Neuron (in vitro differentiated cells): ENCODE data around the gene NSUN3.

ENCODE experiments used
- H2AFZ ChIP-seq: one replicate; pipeline ENCODE4 v1.6.1; 2013; ENCODE audit warnings: low read depth, mild to moderate bottlenecking, inconsistent platforms, low read length, moderate library complexity
- H3K27me3 ChIP-seq: one replicate; pipeline ENCODE4 v1.6.1; 2013; ENCODE audit warnings: low read length; ENCODE audit not compliant: insufficient read depth
- H3K36me3 ChIP-seq: one replicate; pipeline ENCODE4 v1.6.1; 2013; ENCODE audit warnings: low read length; ENCODE audit not compliant: insufficient read depth
- H3K4me1 ChIP-seq: one replicate; pipeline ENCODE4 v1.6.1; 2013; ENCODE audit warnings: low read length; ENCODE audit not compliant: insufficient read depth
- H3K4me3 ChIP-seq: 2 replicates; pipeline ENCODE4 v1.5.1; 2013; ENCODE audit warnings: mild to moderate bottlenecking, low read length, moderate library complexity
- H3K9me3 ChIP-seq: one replicate; pipeline ENCODE4 v1.6.1; 2013; ENCODE audit warnings: low read length

The NSUN3 gene

GRCh38 chr3:94115482-94115881 lies 52.6 kb downstream of the NSUN3 start:
- no peak overlapping the region for H3K4me3 ChIP-seq
- no peaks in the 10 kb centered on the region for H3K9me3 ChIP-seq
- no peaks in the 10 kb centered on the region for H3K4me1 ChIP-seq
- no peaks in the 10 kb centered on the region for H3K36me3 ChIP-seq
- H3K27me3 ChIP-seq, result no peaks in the 10 kb centered on the region
- no peak overlapping the region for H2AFZ ChIP-seq

- Histone ChIP-seq H3K9me3 (no peaks in the 10 kb centered on the region), H3K36me3 (no peaks in the 10 kb centered on the region), H2AFZ (no peak overlapping the region), H3K4me3 (no peak overlapping the region), H3K27me3 (no peaks in the 10 kb centered on the region), H3K4me1 (no peaks in the 10 kb centered on the region)
Measured at GRCh38 chr3:94117729-94118128, 54.9 kb downstream of the NSUN3 start.

DNA sequence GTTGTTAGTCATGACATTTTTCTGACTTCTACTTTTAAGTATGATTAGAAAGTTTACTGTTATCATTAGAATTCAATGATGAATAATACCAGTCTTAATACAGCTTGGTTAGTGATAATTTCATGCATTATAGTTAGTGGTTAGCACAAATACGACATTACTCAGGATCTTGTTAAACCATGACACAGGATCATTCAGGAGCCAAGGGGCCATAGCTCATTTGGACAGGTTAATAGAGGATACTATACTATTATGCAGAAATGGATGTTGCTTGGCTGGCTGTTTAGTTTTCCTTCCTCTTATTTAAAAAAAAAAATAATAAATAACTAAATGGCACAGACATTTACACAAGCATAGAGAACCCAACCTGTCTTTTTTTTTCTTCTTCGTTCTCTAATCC lies 55.5 kb downstream of the NSUN3 start:
- no peaks in the 10 kb centered on the region for H3K36me3 ChIP-seq
- no peaks in the 10 kb centered on the region for H3K4me1 ChIP-seq
- H3K27me3 ChIP-seq, result no peaks in the 10 kb centered on the region
- no peaks in the 10 kb centered on the region for H3K9me3 ChIP-seq
- H2AFZ ChIP-seq, result no peak overlapping the region
- no peak overlapping the region for H3K4me3 ChIP-seq

DNA sequence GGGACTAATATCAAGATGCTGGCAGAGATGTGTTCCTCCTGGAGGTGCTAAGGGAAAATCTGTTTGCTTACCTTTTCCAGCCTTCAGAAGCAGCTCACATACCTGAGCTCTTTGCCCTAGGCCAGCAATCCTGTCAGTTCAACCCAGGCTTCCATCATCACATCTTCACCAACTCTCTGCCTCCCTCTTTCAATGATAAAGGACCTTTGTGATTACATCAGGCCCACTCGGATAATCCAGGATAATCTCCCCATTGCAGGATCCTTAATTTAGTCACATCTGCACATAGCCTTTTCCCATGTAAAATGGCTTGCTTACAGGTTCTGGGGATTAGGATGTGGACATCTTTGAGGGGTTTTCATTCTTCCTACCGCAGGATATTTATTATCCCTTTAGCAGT lies 58.3 kb downstream of the NSUN3 start:
- Histone ChIP-seq H3K4me3 (no peak overlapping the region), H3K36me3 (peaks cover 6% of the 10 kb centered on the region), H2AFZ (no peak overlapping the region), H3K9me3 (no peaks in the 10 kb centered on the region), H3K27me3 (no peaks in the 10 kb centered on the region), H3K4me1 (no peaks in the 10 kb centered on the region)

DNA sequence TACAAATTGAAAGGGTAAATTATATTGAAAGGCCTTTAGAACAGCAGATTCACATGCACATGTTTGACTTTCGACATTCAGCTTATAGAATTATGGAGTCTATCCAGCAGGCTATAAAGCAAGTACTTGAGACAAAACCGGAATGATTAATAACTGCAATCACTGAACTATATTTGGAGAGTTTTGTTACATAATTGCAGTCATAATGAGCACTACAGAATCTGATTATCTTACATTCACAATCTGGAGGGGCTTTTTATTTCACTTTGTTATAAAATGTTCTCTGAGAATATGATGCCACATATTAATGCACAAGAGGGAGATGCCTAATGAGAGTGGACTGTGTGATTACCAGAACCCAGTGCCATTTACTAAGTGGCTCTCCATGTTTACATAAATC lies 64.3 kb downstream of the NSUN3 start:
- H2AFZ ChIP-seq, result no peak overlapping the region
- peaks cover 16% of the 10 kb centered on the region for H3K36me3 ChIP-seq
- H3K27me3 ChIP-seq, result no peaks in the 10 kb centered on the region
- no peak overlapping the region for H3K4me3 ChIP-seq
- no peaks in the 10 kb centered on the region for H3K4me1 ChIP-seq
- no peaks in the 10 kb centered on the region for H3K9me3 ChIP-seq

- Histone ChIP-seq H3K36me3 (peaks cover 15% of the 10 kb centered on the region), H3K4me1 (no peaks in the 10 kb centered on the region), H3K4me3 (no peak overlapping the region), H3K27me3 (no peaks in the 10 kb centered on the region), H3K9me3 (no peaks in the 10 kb centered on the region), H2AFZ (no peak overlapping the region)
Measured at GRCh38 chr3:94130690-94131089, 67.8 kb downstream of the NSUN3 start.

DNA sequence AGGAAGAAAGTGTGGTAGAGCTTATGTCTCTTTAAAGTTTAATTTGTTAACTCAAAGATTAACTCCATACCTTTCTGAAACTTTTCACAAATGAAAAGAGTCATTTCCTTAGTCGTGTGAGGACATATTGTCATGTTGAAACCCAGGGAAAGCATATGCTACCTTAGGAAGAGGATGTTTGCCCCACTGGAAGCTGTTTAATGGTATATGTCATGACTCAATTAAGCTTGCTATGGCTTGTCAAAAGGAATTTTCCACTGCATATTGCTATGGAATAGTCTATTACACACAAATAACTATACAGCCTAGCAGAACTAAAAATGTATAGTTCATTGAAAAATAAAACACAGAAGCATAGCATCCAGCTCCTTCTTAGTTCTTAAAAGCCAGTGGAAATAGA lies 69.9 kb downstream of the NSUN3 start:
- no peaks in the 10 kb centered on the region for H3K9me3 ChIP-seq
- H3K4me1 ChIP-seq, result no peaks in the 10 kb centered on the region
- H3K36me3 ChIP-seq, result peaks cover 2% of the 10 kb centered on the region
- H2AFZ ChIP-seq, result no peak overlapping the region
- no peak overlapping the region for H3K4me3 ChIP-seq
- no peaks in the 10 kb centered on the region for H3K27me3 ChIP-seq

DNA sequence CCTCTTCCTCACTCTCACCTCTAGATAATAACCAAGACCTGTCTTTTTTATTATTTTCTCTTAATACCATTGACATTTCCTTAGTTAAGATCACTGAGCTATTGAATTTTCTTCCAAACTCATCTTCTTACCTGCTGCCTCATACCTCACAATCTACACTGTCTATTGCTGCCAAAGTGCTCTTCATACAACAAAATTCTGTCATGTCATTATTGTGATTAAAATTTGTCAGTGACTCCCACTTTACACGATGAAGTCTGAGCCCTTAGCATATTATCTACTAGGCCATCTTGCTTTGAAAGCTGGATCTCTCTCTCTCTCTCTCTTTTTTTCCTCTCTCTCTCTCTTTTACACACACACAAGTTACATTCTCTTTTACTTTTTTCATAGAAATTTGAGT lies 73.3 kb downstream of the NSUN3 start:
- Histone ChIP-seq H3K9me3 (no peaks in the 10 kb centered on the region), H3K27me3 (no peaks in the 10 kb centered on the region), H3K4me3 (no peak overlapping the region), H3K4me1 (no peaks in the 10 kb centered on the region), H3K36me3 (no peaks in the 10 kb centered on the region), H2AFZ (no peak overlapping the region)

- Histone ChIP-seq H3K27me3 (no peaks in the 10 kb centered on the region), H2AFZ (no peak overlapping the region), H3K4me3 (no peak overlapping the region), H3K4me1 (no peaks in the 10 kb centered on the region), H3K9me3 (no peaks in the 10 kb centered on the region), H3K36me3 (no peaks in the 10 kb centered on the region)
Measured at GRCh38 chr3:94137377-94137776, 74.5 kb downstream of the NSUN3 start.

DNA sequence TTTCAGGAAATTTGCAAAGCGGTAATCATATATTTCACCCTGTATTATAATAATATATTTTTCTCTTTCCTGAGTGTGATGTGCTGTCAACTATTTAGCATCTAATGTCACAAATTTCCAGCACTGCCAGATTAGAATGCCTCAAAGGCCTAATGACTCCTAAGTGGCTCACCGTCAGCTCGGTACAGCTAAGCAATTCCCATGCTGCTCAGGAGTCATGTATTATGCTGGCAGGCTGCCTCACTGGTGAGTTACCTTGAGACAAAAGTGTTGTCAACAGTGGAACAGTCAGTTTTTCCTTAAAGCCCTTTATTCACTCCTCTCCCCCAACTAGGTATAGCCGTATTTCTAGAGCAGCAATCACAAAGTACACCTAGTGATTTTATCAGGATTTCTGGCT lies 83.6 kb downstream of the NSUN3 start:
- no peaks in the 10 kb centered on the region for H3K9me3 ChIP-seq
- H3K4me1 ChIP-seq, result no peaks in the 10 kb centered on the region
- no peaks in the 10 kb centered on the region for H3K27me3 ChIP-seq
- H3K4me3 ChIP-seq, result no peak overlapping the region
- no peaks in the 10 kb centered on the region for H3K36me3 ChIP-seq
- no peak overlapping the region for H2AFZ ChIP-seq

DNA sequence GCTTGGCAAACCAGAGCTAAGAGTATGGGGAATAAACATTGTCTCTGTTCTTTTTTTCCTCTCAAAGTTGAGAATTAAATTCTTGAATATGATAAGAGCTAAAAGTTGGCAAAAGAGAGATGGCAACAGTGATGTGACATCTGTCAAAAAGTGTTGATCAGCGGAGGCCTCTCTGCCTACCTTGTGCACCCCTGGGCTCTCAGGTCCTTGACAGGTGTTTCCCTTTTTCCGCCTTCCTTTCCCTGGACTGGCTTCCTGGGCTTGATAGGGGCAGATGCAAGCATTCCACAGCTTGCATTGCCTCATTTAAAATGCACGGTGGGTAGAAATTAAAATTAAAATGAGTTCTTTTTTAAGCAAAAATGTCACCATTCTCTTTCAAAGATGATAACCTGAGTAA lies 84.2 kb downstream of the NSUN3 start:
- Histone ChIP-seq H3K4me3 (no peak overlapping the region), H3K27me3 (no peaks in the 10 kb centered on the region), H2AFZ (no peak overlapping the region), H3K9me3 (no peaks in the 10 kb centered on the region), H3K4me1 (no peaks in the 10 kb centered on the region), H3K36me3 (no peaks in the 10 kb centered on the region)

DNA sequence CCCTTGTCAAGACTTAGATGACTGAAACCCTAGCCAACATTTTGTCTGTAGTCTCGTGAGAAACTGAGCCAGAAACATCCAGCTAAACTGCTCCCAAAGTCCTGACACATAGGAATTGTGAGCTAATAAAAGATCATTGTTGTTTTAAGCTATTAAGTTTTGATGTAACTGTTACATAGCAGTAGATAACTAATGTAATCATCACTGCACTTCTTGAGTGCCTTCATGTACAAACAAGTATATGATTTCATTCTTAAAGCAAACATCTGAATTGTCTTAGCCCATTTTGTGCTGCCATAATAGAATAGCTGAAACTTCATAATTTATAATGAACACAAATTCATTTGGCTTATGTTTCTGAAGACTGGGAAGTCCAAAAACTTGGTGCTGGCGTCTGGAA lies 87.3 kb downstream of the NSUN3 start:
- no peaks in the 10 kb centered on the region for H3K36me3 ChIP-seq
- no peaks in the 10 kb centered on the region for H3K27me3 ChIP-seq
- no peak overlapping the region for H2AFZ ChIP-seq
- H3K4me1 ChIP-seq, result no peaks in the 10 kb centered on the region
- H3K9me3 ChIP-seq, result no peaks in the 10 kb centered on the region
- no peak overlapping the region for H3K4me3 ChIP-seq

GRCh38 chr3:94156626-94157025 lies 93.8 kb downstream of the NSUN3 start:
- Histone ChIP-seq H3K36me3 (no peaks in the 10 kb centered on the region), H3K9me3 (no peaks in the 10 kb centered on the region), H2AFZ (no peak overlapping the region), H3K27me3 (peaks cover 3% of the 10 kb centered on the region), H3K4me1 (no peaks in the 10 kb centered on the region), H3K4me3 (no peak overlapping the region)

GRCh38 chr3:94158512-94158911 lies 95.7 kb downstream of the NSUN3 start:
- Histone ChIP-seq H2AFZ (no peak overlapping the region), H3K4me3 (no peak overlapping the region), H3K36me3 (no peaks in the 10 kb centered on the region), H3K9me3 (no peaks in the 10 kb centered on the region), H3K27me3 (peaks cover 3% of the 10 kb centered on the region), H3K4me1 (no peaks in the 10 kb centered on the region)
